Trophoblast cell (in vitro differentiated cells and primary cell): Measurements from ENCODE around the gene TMIE.

Experiments used
- DNase-seq, 2 donors: peaks; one replicate each; pipeline ENCODE4 v3.0.0-alpha.2; 2016
- H2AFZ ChIP-seq: 2 replicates; pipeline ENCODE4 v1.6.1; 2013; ENCODE audit warnings: low read length, moderate library complexity, mild to moderate bottlenecking; ENCODE audit not compliant: insufficient read depth, poor library complexity
- H2AK5ac ChIP-seq: 2 replicates; pipeline ENCODE4 v1.6.1; 2013; ENCODE audit warnings: mild to moderate bottlenecking, low read length
- H2BK120ac ChIP-seq: 2 replicates; pipeline ENCODE4 v1.6.1; 2013; ENCODE audit warnings: low read length, mild to moderate bottlenecking, moderate library complexity; ENCODE audit not compliant: insufficient read depth, poor library complexity
- H2BK12ac ChIP-seq: 2 replicates; pipeline ENCODE4 v1.6.1; 2013; ENCODE audit warnings: mild to moderate bottlenecking, low read length, moderate library complexity
- H2BK5ac ChIP-seq: 2 replicates; pipeline ENCODE4 v1.6.1; 2013; ENCODE audit warnings: low read length, low read depth, moderate library complexity, mild to moderate bottlenecking; ENCODE audit not compliant: poor library complexity
- H3K14ac ChIP-seq: 2 replicates; pipeline ENCODE4 v1.6.1; 2013; ENCODE audit warnings: mild to moderate bottlenecking, low read length
- H3K18ac ChIP-seq: 2 replicates; pipeline ENCODE4 v1.6.1; 2013; ENCODE audit warnings: mild to moderate bottlenecking, low read length
- H3K23ac ChIP-seq: 2 replicates; pipeline ENCODE4 v1.6.1; 2013; ENCODE audit warnings: low read length
- H3K27ac ChIP-seq: 2 replicates; pipeline ENCODE4 v1.5.1; 2013; ENCODE audit warnings: low read depth, mild to moderate bottlenecking, inconsistent platforms, low read length, moderate library complexity
- H3K27me3 ChIP-seq: 2 replicates; pipeline ENCODE4 v1.6.1; 2013; ENCODE audit warnings: inconsistent platforms, mild to moderate bottlenecking, low read length, moderate library complexity; ENCODE audit not compliant: insufficient read depth
- H3K36me3 ChIP-seq, 2 experiments: 1 replicate in 1 of 2; 2 replicates in 1 of 2; pipeline ENCODE4 v1.6.1; 2013; ENCODE audit warnings: low read length in 2 of 2, mild to moderate bottlenecking in 2 of 2, moderate library complexity in 1 of 2; ENCODE audit not compliant: insufficient read depth in 2 of 2, control insufficient read depth in 1 of 2
- H3K4ac ChIP-seq: 2 replicates; pipeline ENCODE4 v1.6.1; 2013; ENCODE audit warnings: low read depth, mild to moderate bottlenecking, low read length, moderate library complexity
- H3K4me1 ChIP-seq, 2 experiments: 1 replicate in 1 of 2; 2 replicates in 1 of 2; pipeline ENCODE4 v1.6.1; 2013; ENCODE audit warnings: low read length in 2 of 2, mild to moderate bottlenecking in 2 of 2, moderate library complexity in 1 of 2; ENCODE audit not compliant: insufficient read depth in 2 of 2, control insufficient read depth in 1 of 2
- H3K4me2 ChIP-seq: 2 replicates; pipeline ENCODE4 v1.6.1; 2013; ENCODE audit warnings: inconsistent platforms, mild to moderate bottlenecking, low read length, moderate library complexity
- H3K4me3 ChIP-seq: 2 replicates; pipeline ENCODE4 v1.5.1; 2013; ENCODE audit warnings: mild to moderate bottlenecking, low read depth, low read length, inconsistent platforms
- H3K79me1 ChIP-seq: one replicate; pipeline ENCODE4 v1.6.1; 2013; ENCODE audit warnings: low read length
- H3K79me2 ChIP-seq: 2 replicates; pipeline ENCODE4 v1.6.1; 2013; ENCODE audit warnings: low read length, mild to moderate bottlenecking; ENCODE audit not compliant: control insufficient read depth, insufficient read depth, poor library complexity
- H3K9ac ChIP-seq: 2 replicates; pipeline ENCODE4 v1.6.1; 2013; ENCODE audit warnings: mild to moderate bottlenecking, low read length
- H3K9me3 ChIP-seq: 2 replicates; pipeline ENCODE4 v1.6.1; 2013; ENCODE audit warnings: low read depth, mild to moderate bottlenecking, control low read depth, inconsistent platforms, low read length; ENCODE audit not compliant: insufficient read depth
- H4K12ac ChIP-seq: 2 replicates; pipeline ENCODE4 v1.6.1; 2013; ENCODE audit warnings: low read depth, mild to moderate bottlenecking, low read length, moderate library complexity
- H4K8ac ChIP-seq: 2 replicates; pipeline ENCODE4 v1.6.1; 2013; ENCODE audit warnings: low read depth, mild to moderate bottlenecking, low read length, moderate library complexity
- H4K91ac ChIP-seq: one replicate; pipeline ENCODE4 v1.6.1; 2013; ENCODE audit warnings: low read depth, mild to moderate bottlenecking, low read length, moderate library complexity
- WGBS: extraction: QIAGEN DNeasy Blood & Tissue Kit; methylation state at CpG from one replicate; pipeline ENCODE4 v1.1.7; 2013; ENCODE audit warnings: missing lambda C conversion rate; ENCODE audit not compliant: insufficient read length, insufficient coverage; ENCODE audit errors: extremely low coverage; 5-methylcytosine and 5-hydroxymethylcytosine counted together

Gene TMIE

DNA sequence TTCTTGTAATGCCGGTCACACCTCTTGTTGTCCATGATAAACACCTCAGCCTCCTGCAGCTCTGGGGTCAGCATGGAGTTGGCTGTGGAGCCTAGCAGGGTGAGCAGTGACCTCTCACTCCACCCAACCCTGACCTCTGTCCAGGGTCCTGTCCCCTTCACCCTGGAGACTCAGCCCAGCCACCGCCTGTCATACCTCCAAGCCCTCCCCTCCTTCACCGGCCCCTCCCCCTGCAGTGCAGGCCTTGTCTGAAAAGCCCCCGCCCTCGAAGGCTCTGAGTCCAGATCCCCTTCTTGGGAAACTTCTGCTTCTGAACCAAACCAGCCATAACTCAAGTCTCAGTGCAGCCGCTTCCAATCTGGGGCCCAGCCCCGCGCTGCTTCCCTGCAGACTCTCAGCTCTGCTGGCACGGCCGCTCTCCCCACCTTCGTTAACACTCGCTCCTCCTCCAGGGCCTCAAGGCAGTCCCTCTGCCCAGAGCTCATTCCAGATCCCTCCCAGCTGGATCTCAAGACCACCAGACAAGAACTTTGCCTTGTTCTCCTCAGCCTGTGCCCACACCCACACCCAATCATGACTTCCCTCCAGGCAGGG, 41.9 kb downstream of the TMIE start:
- no peak overlapping the region for H2BK120ac ChIP-seq
- H3K23ac ChIP-seq: no peak overlapping the region

GRCh38 chr3:46746711-46747110, 45.5 kb downstream of the TMIE start:
- H3K18ac ChIP-seq: no peak overlapping the region
- no peak overlapping the region for H2BK5ac ChIP-seq
- H2BK120ac ChIP-seq: no peak overlapping the region
- H2BK12ac ChIP-seq: no peak overlapping the region
- H3K36me3 ChIP-seq: no peaks in the 10 kb centered on the region
- H3K27me3 ChIP-seq: no peaks in the 10 kb centered on the region
- no peak overlapping the region for H3K4me2 ChIP-seq
- no peaks in the 10 kb centered on the region for H3K79me2 ChIP-seq
- no peak overlapping the region for H3K4me3 ChIP-seq
- no peaks in the 10 kb centered on the region for H3K9me3 ChIP-seq
- H3K23ac ChIP-seq: no peak overlapping the region
- no peaks in the 10 kb centered on the region for H3K4me1 ChIP-seq
- no peak overlapping the region for H3K14ac ChIP-seq
- H3K27ac ChIP-seq: no peak overlapping the region
- no peak overlapping the region for H3K9ac ChIP-seq
- no peak overlapping the region for H4K12ac ChIP-seq
- H3K79me1 ChIP-seq: no peaks in the 10 kb centered on the region
- no peak for DNase-seq
- H2AFZ ChIP-seq: no peak overlapping the region
- H2AK5ac ChIP-seq: no peak overlapping the region
- no peak overlapping the region for H4K8ac ChIP-seq
- no peak overlapping the region for H4K91ac ChIP-seq
- no peak overlapping the region for H3K4ac ChIP-seq

More for the DNA sequence above, 41.9 kb downstream of the TMIE start:
- Histone ChIP-seq H4K8ac (no peak overlapping the region), H3K14ac (no peak overlapping the region), H3K9me3 (no peaks in the 10 kb centered on the region), H4K12ac (no peak overlapping the region), H2AK5ac (no peak overlapping the region), H3K27me3 (no peaks in the 10 kb centered on the region), H3K4me3 (no peak overlapping the region), H3K4me1 (no peaks in the 10 kb centered on the region), H3K4ac (no peak overlapping the region), H2BK5ac (no peak overlapping the region), H4K91ac (no peak overlapping the region), H3K79me2 (no peaks in the 10 kb centered on the region), H2AFZ (no peak overlapping the region), H3K9ac (no peak overlapping the region), H3K27ac (no peak overlapping the region), H3K36me3 (no peaks in the 10 kb centered on the region), H3K79me1 (no peaks in the 10 kb centered on the region), H2BK12ac (no peak overlapping the region), H3K18ac (no peak overlapping the region), H3K4me2 (no peak overlapping the region)
- no CpG with 5 or more reads among the region's 12 CpGs for WGBS
- no peak for DNase-seq

DNA sequence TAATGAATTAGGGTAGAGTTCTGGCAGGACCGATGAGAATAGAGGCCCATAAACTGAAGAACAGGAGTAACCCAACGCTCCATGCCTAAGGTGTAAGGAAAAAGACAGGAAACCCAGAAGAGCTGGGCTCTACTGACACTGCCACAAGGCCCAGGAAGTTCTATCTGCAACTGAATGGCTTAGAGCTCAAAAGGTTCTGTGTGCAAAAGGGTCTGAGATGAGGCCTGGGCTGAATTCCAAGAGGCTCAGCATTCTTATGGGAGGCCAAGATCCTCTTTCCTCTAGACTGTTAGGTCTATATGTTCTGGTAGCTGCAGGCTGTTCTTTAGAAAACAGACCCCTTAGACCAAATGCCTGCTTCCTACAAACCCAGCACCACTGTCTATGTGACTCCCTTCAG, 47.0 kb downstream of the TMIE start:
- Histone ChIP-seq H3K18ac (no peak overlapping the region), H3K14ac (no peak overlapping the region), H4K8ac (no peak overlapping the region), H2AK5ac (no peak overlapping the region), H3K9me3 (no peaks in the 10 kb centered on the region), H3K79me2 (no peaks in the 10 kb centered on the region), H2AFZ (no peak overlapping the region), H3K36me3 (no peaks in the 10 kb centered on the region), H3K9ac (no peak overlapping the region), H3K4me1 (no peaks in the 10 kb centered on the region), H3K79me1 (no peaks in the 10 kb centered on the region), H3K27ac (no peak overlapping the region), H3K23ac (no peak overlapping the region), H3K27me3 (no peaks in the 10 kb centered on the region), H4K91ac (no peak overlapping the region), H3K4me3 (no peak overlapping the region), H2BK5ac (no peak overlapping the region), H2BK12ac (no peak overlapping the region), H4K12ac (no peak overlapping the region), H2BK120ac (no peak overlapping the region), H3K4me2 (no peak overlapping the region), H3K4ac (no peak overlapping the region)
- DNase-seq: no peak
- WGBS: no CpG with 5 or more reads among the region's 2 CpGs

DNA sequence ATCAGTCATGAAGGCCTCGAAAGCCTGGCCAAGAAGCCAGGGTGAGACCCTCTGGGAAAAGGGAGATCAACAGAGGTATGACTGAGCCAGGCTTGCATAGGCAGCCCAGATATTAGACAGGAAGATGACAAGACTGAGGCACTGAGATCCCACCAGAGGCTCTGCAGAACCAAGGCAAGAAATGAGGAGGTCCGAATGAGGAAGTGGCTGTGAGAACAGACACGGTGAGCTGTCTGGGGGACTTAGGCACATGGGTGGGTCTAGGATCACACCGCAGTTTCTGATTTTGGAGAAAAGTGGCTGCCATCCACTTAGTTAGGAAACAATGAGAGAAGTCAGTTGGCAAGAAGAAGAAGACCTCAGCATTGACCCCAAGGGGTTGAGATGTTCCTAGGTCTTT, 47.9 kb downstream of the TMIE start:
- Histone ChIP-seq H3K79me2 (no peaks in the 10 kb centered on the region), H3K14ac (no peak overlapping the region), H3K27me3 (no peaks in the 10 kb centered on the region), H3K4me2 (no peak overlapping the region), H3K18ac (no peak overlapping the region), H3K9ac (no peak overlapping the region), H3K23ac (no peak overlapping the region), H3K9me3 (no peaks in the 10 kb centered on the region), H4K12ac (no peak overlapping the region), H2BK120ac (no peak overlapping the region), H3K4me1 (no peaks in the 10 kb centered on the region), H4K8ac (no peak overlapping the region), H3K4me3 (no peak overlapping the region), H2BK12ac (no peak overlapping the region), H3K79me1 (no peaks in the 10 kb centered on the region), H3K36me3 (no peaks in the 10 kb centered on the region), H2AK5ac (no peak overlapping the region), H2AFZ (no peak overlapping the region), H2BK5ac (no peak overlapping the region), H3K27ac (no peak overlapping the region), H3K4ac (no peak overlapping the region), H4K91ac (no peak overlapping the region)
- DNase-seq: no peak
- no CpG with 5 or more reads among the region's 4 CpGs for WGBS
